ENCODE measurements around the gene WNT8A. TPM values are rescaled to one million over a fixed set of nuclear protein-coding genes. Genes with fewer than 3 reads are reported as not detected.

WNT8A gene
- total and polyA plus RNA-seq, 2 of the 13 experiments (the other 11 are each of a cell fraction or from before 2014, with no cell fraction given): not detected

DNA sequence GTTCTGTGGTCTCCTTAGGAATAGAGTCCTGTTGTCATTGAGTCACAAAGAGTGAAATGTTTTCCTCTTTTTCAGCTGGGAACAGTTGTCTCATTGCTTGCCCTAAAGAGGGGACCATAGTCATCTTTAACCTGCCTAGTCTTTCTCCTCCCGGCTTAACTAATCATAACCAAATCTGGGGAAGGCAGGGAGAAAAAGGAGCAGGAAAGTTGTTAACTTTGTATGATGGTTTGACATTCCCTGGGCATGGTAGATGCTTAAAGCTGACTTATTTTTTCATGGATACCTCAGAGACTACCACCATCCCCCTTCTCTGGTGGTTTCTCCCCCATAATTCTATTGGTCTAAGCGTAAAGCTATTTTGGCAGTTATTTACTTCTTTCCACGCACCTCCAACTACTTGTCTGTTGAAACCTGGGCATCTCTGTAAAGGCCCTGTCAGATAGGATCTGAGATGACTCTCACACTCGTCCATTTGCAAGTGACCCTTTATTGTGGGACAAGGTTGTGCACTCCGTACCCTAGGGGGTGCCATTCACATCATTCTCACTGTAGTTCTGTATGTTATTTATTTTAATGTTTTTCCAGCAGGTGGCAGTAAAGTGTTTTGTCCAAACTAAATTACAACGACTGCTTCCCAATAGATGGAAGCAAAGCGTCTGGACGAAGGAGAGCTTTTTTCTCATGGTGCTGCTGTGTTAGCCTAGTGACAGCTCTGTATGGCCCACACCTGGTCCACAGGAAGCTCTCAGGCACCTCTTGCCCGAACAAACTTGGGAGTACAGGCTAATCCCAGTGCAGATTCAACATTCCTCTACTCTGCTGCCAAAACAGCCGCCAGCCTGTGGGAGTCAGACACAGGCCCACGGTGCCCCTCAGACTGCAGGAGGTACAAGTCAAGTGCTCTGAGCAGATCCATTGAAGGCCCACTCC is 48.0 kb upstream of the WNT8A start (continued):
- no peak for TF ChIP-seq EZH2 (conservative IDR thresholded peaks at IDR 0.05; ENCODE audit: low read depth, low read length)

DNA sequence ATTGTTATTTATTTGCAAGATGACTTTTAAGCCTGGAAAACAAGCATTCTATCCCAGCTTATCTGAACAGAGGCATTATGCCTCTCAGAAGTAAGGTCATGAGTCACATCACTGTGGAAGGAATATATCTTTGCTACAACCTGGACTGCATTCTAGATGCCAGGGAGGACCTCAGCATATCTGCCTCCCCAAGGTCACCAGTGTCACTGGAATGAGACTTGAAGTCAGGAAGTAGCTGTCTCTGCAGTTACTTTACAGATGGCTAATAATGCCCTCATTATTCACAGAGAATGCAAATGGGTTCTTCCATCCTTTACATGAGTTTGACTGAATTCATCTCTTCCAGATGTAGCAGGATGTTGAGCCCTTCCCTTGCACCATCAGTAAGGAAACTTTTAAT is 46.6 kb upstream of the WNT8A start:
- no TSS peak for BruUV-seq (replicated peaks)
- intact Hi-C loops (cut with micrococcal nuclease; ENCODE audit: unreplicated experiment): no loop called here
- POLR2A ChIA-PET: no interaction called here

More for the DNA sequence above, 46.6 kb upstream of the WNT8A start:
- H2AFZ ChIP-seq (ENCODE audit: low read length): no peak overlapping the region
- FAIRE-seq: no peak
- peaks cover 3% of the 10 kb centered on the region for H3K79me2 ChIP-seq (ENCODE audit: insufficient read depth, low read length)
- peaks cover 2% of the 10 kb centered on the region; the same call in 1 of the 2 replicates for H4K20me1 ChIP-seq (ENCODE audit: insufficient read depth, low read length)
- CTCF ChIA-PET (ENCODE audit: low intra/inter-chr PET ratio, low total read pairs): interaction anchor here (2.2 to 4.3 kb wide), 3 partner anchors 28 to 96 kb away, joined by 15 to 68 read pairs (median 17); no protein-coding TSS in a partner anchor
- no peak overlapping the region for H3K4me2 ChIP-seq (ENCODE audit: low read depth, low read length)
- no peaks in the 10 kb centered on the region; a peak in 1 of 5 replicates for H3K27me3 ChIP-seq (ENCODE audit: control insufficient read depth in 1 of 2, insufficient read depth in 2 of 2, low read length in 2 of 2)
- no peak overlapping the region for H3K4me3 ChIP-seq (replicated peaks in 1 of 3; ENCODE audit: insufficient read depth in 1 of 3, low read depth in 2 of 3, low read length in 3 of 3)
- no peak for DNase-seq (ENCODE audit: low spot score)
- peaks cover 17% of the 10 kb centered on the region for H3K4me1 ChIP-seq (ENCODE audit: insufficient read depth, low read length)
- TF ChIP-seq ZNF430 (CRISPR knock-in tag; IDR thresholded peaks at IDR 0.05): no peak
- no peak for TF ChIP-seq ZSCAN21 (CRISPR knock-in tag; IDR thresholded peaks at IDR 0.05; ENCODE audit: borderline replicate concordance)
- no peak for TF ChIP-seq SP5 (CRISPR knock-in tag; IDR thresholded peaks at IDR 0.05; ENCODE audit: borderline replicate concordance, low read depth)
- no peak for TF ChIP-seq ZNF33B (CRISPR knock-in tag; IDR thresholded peaks at IDR 0.05)
- no peak for TF ChIP-seq GZF1 (CRISPR knock-in tag; IDR thresholded peaks at IDR 0.05)
- TF ChIP-seq, protein P1, sequence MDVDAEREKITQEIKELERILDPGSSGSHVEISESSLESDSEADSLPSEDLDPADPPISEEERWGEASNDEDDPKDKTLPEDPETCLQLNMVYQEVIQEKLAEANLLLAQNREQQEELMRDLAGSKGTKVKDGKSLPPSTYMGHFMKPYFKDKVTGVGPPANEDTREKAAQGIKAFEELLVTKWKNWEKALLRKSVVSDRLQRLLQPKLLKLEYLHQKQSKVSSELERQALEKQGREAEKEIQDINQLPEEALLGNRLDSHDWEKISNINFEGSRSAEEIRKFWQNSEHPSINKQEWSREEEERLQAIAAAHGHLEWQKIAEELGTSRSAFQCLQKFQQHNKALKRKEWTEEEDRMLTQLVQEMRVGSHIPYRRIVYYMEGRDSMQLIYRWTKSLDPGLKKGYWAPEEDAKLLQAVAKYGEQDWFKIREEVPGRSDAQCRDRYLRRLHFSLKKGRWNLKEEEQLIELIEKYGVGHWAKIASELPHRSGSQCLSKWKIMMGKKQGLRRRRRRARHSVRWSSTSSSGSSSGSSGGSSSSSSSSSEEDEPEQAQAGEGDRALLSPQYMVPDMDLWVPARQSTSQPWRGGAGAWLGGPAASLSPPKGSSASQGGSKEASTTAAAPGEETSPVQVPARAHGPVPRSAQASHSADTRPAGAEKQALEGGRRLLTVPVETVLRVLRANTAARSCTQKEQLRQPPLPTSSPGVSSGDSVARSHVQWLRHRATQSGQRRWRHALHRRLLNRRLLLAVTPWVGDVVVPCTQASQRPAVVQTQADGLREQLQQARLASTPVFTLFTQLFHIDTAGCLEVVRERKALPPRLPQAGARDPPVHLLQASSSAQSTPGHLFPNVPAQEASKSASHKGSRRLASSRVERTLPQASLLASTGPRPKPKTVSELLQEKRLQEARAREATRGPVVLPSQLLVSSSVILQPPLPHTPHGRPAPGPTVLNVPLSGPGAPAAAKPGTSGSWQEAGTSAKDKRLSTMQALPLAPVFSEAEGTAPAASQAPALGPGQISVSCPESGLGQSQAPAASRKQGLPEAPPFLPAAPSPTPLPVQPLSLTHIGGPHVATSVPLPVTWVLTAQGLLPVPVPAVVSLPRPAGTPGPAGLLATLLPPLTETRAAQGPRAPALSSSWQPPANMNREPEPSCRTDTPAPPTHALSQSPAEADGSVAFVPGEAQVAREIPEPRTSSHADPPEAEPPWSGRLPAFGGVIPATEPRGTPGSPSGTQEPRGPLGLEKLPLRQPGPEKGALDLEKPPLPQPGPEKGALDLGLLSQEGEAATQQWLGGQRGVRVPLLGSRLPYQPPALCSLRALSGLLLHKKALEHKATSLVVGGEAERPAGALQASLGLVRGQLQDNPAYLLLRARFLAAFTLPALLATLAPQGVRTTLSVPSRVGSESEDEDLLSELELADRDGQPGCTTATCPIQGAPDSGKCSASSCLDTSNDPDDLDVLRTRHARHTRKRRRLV (CRISPR knock-in tag; IDR thresholded peaks at IDR 0.05): no peak
- TF ChIP-seq ARNTL (CRISPR knock-in tag; IDR thresholded peaks at IDR 0.05): no peak
- TF ChIP-seq ZNF431 (CRISPR knock-in tag; IDR thresholded peaks at IDR 0.05; ENCODE audit: borderline replicate concordance, low read depth): no peak
- TF ChIP-seq SRSF4 (IDR thresholded peaks at IDR 0.05; ENCODE audit: low read depth, low read length, poor library complexity, severe bottlenecking): no peak
- TF ChIP-seq, protein P2, sequence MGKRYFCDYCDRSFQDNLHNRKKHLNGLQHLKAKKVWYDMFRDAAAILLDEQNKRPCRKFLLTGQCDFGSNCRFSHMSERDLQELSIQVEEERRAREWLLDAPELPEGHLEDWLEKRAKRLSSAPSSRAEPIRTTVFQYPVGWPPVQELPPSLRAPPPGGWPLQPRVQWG (CRISPR knock-in tag; IDR thresholded peaks at IDR 0.05; ENCODE audit: borderline replicate concordance, low read depth): no peak
- TF ChIP-seq, protein P3, sequence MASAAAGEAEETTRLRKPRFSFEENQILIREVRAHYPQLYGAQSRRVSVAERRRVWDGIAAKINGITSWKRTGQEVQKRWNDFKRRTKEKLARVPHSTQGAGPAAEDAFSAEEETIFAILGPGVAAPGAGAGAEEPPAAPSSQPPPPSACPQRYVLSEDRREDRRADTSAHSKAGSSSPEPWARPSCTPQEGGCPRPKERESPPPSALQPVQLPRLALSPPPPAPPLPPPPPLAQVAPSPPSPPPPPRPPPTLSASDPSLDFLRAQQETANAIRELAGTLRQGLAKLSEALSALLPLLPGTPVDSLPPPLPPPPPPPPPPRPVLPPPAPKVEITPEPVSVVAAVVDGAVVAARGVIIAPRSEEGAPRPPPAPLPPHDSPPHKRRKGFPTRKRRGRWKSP (CRISPR knock-in tag; IDR thresholded peaks at IDR 0.05): no peak
- H3K9me3 ChIP-seq (ENCODE audit: low read length): no peaks in the 10 kb centered on the region
- H3K27ac ChIP-seq (ENCODE audit: extremely low read length, insufficient read depth, low read length): no peak overlapping the region
- no peak overlapping the region for H3K9ac ChIP-seq (ENCODE audit: insufficient read depth, low read depth, low read length)
- no peaks in the 10 kb centered on the region for H3K36me3 ChIP-seq (replicated peaks in 1 of 2; ENCODE audit: control insufficient read depth in 1 of 2, insufficient read depth in 2 of 2, low read length in 2 of 2)
- in situ Hi-C loops (cut with HindIII; ENCODE audit: extremely low pct_ligation_motif_present, low pct_unique_long_range_greater_than_20kb): no loop called here
- ATAC-seq: no peak
